K562 (cell line): ENCODE measurements around the gene TTC39C. TPM values are rescaled to one million over a fixed set of nuclear protein-coding genes. Genes with fewer than 3 reads are reported as not detected.

ENCODE experiments used
- ATAC-seq: fragments of 200-7000 bp; cut with Tn5 transposase; 3 replicates; pipeline ENCODE4 v1.9.1; 2020; ENCODE audit warnings: moderate library complexity
- BruUV-seq: library from RNA; stranded (reverse); fragments of 400-500 nt; replicated peaks from 2 replicates; lab custom pipeline; 2021; lab: Mats Ljungman, UMichigan
- CTCF ChIA-PET: fragments of 300-600 bp; formaldehyde crosslinking; extraction: SDS; loops from one replicate; lab custom pipeline; 2021; ENCODE audit warnings: low intra/inter-chr PET ratio; lab: Yijun Ruan, JAX
- POLR2A ChIA-PET: fragments of 300-600, 350-650 bp; sonication (Branson Sonifier 250); formaldehyde crosslinking; extraction: SDS; loops from one replicate; lab custom pipeline; 2021; ENCODE audit warnings: antibody characterized with exemption, inconsistent platforms; lab: Yijun Ruan, JAX
- DNase-seq, 4 experiments: peaks; one replicate each; pipeline versions ENCODE4 v3.0.0 to v3.0.0-alpha.2; 2011 to 2018; ENCODE audit warnings: low spot score in 3 of 4, mixed read lengths in 3 of 4; ENCODE audit errors: extremely low read depth in 1 of 4
- FAIRE-seq: peaks from 2 replicates; lab custom pipeline; 2011; peaks lifted over from hg19 to GRCh38; lab: Jason Lieb, UNC
- H2AFZ ChIP-seq: 2 replicates; pipeline ENCODE4 v1.6.0; 2011; ENCODE audit warnings: low read depth, low read length, control low read depth, inconsistent platforms
- H3K27ac ChIP-seq: fragments of 200-600 bp; 3 replicates; pipeline ENCODE4 v1.8.0; 2011; ENCODE audit warnings: low read depth, mild to moderate bottlenecking, control low read depth, inconsistent platforms, low read length, moderate library complexity, mixed read lengths; ENCODE audit errors: extremely low read depth
- H3K27me3 ChIP-seq, 2 experiments: fragments of 300-600 bp in 1 of 2; 2 replicates in 1 of 2; 3 replicates in 1 of 2; pipeline versions ENCODE4 v1.6.0 to v1.8.0; 2011; ENCODE audit warnings: inconsistent platforms in 2 of 2, low read length in 2 of 2, mild to moderate bottlenecking in 1 of 2, mixed read lengths in 1 of 2, moderate library complexity in 1 of 2; ENCODE audit not compliant: control insufficient read depth in 2 of 2, insufficient read depth in 2 of 2
- H3K36me3 ChIP-seq: fragments of 300-600 bp; 3 replicates; pipeline ENCODE4 v1.8.0; 2011; ENCODE audit warnings: mild to moderate bottlenecking, low read length, inconsistent platforms; ENCODE audit not compliant: control insufficient read depth, insufficient read depth
- H3K4me1 ChIP-seq, 2 experiments: fragments of 200-600 bp in 1 of 2; replicated peaks in 1 of 2; 2 replicates in 1 of 2; 3 replicates in 1 of 2; pipeline versions ENCODE4 v1.5.1 to v1.8.0; 2011; ENCODE audit warnings: inconsistent platforms in 2 of 2, low read length in 2 of 2, mild to moderate bottlenecking in 1 of 2, mixed read lengths in 1 of 2, moderate library complexity in 1 of 2; ENCODE audit not compliant: control insufficient read depth in 2 of 2, insufficient read depth in 2 of 2
- H3K4me2 ChIP-seq: 2 replicates; pipeline ENCODE4 v1.6.1; 2011; ENCODE audit warnings: low read length, control low read depth, inconsistent platforms, mixed read lengths; ENCODE audit not compliant: insufficient read depth
- H3K4me3 ChIP-seq: fragments of 200-600 bp; sonication (generic), shearing (Covaris generic); 2 replicates; pipeline ENCODE4 v1.5.1; 2016; ENCODE audit warnings: control low read depth, inconsistent platforms
- H3K79me2 ChIP-seq: fragments of 200-600 bp; 3 replicates; pipeline ENCODE4 v1.8.0; 2011; ENCODE audit warnings: low read length, inconsistent platforms; ENCODE audit not compliant: control insufficient read depth, insufficient read depth
- H3K9ac ChIP-seq, 2 experiments: 2 replicates each; pipeline versions ENCODE4 v1.6.0 to v1.6.1; 2011; ENCODE audit warnings: low read depth in 2 of 2, low read length in 2 of 2, control low read depth in 1 of 2, inconsistent platforms in 1 of 2, mild to moderate bottlenecking in 1 of 2, mixed read lengths in 1 of 2; ENCODE audit not compliant: insufficient read depth in 1 of 2
- H3K9me1 ChIP-seq: one replicate; pipeline ENCODE4 v1.6.0; 2011; ENCODE audit warnings: inconsistent platforms, mild to moderate bottlenecking, low read length, moderate library complexity; ENCODE audit not compliant: control insufficient read depth, insufficient read depth
- H3K9me3 ChIP-seq: replicated peaks from 2 replicates; pipeline ENCODE4 v1.5.1; 2011; ENCODE audit warnings: low read depth, low read length, inconsistent platforms; ENCODE audit not compliant: control insufficient read depth, insufficient read depth
- H4K20me1 ChIP-seq: replicated peaks from 2 replicates; pipeline ENCODE4 v1.6.1; 2011; ENCODE audit warnings: low read length, inconsistent platforms, mixed read lengths; ENCODE audit not compliant: control insufficient read depth, insufficient read depth
- CBX2 ChIP-seq: fragments of 200-600 bp; sonication (generic); IDR thresholded peaks from one replicate; pipeline ENCODE4 v1.6.1; 2012; ENCODE audit warnings: mild to moderate bottlenecking, low read length, inconsistent platforms; ENCODE audit not compliant: insufficient read depth, poor library complexity, severe bottlenecking
- FOXK1 ChIP-seq: sonication (generic); formaldehyde crosslinking; IDR thresholded peaks from 2 replicates; pipeline ENCODE4 v1.8.0; 2022; ENCODE audit warnings: missing genetic modification reagents, mild to moderate bottlenecking, borderline replicate concordance
- MTF1 ChIP-seq: fragments of 250-450 bp; sonication (Bioruptor Pico); IDR thresholded peaks from 2 replicates; pipeline ENCODE4 v1.9.0; 2021; ENCODE audit warnings: moderate library complexity, mild to moderate bottlenecking, inconsistent platforms, borderline replicate concordance
- POLR3A ChIP-seq: IDR thresholded peaks from 2 replicates; pipeline ENCODE4 v1.6.1; 2011; ENCODE audit warnings: borderline replicate concordance, mild to moderate bottlenecking, moderate library complexity; ENCODE audit not compliant: insufficient read length, insufficient read depth; ENCODE audit errors: extremely low read depth
- SMARCC2 ChIP-seq: fragments of 450-650 bp; IDR thresholded peaks from 2 replicates; pipeline ENCODE4 v1.6.1; 2017; ENCODE audit warnings: antibody characterized with exemption, moderate library complexity, mild to moderate bottlenecking, low read depth
- TAL1 ChIP-seq: fragments of 450-650 bp; IDR thresholded peaks from 2 replicates; pipeline ENCODE4 v1.6.1; 2016; ENCODE audit warnings: mild to moderate bottlenecking
- TBP ChIP-seq: optimal IDR thresholded peaks from 2 replicates; pipeline ENCODE3; 2011; ENCODE audit warnings: low read depth, low read length, improper control_type of control experiment
- TEAD1 ChIP-seq, 2 experiments: fragments of 450-650 bp in 1 of 2; sonication (generic) in 1 of 2; formaldehyde crosslinking; IDR thresholded peaks; 2 replicates each; pipeline versions ENCODE4 v1.4.0 to v1.8.0; 2020 to 2022; ENCODE audit warnings: mild to moderate bottlenecking in 2 of 2, missing genetic modification reagents in 1 of 2
- ZC3H4 ChIP-seq: sonication (generic); formaldehyde crosslinking; IDR thresholded peaks from 2 replicates; pipeline ENCODE4 v1.9.0; 2021; ENCODE audit warnings: missing genetic modification reagents, borderline replicate concordance
- ZNF124 ChIP-seq: sonication (generic); formaldehyde crosslinking; IDR thresholded peaks from 2 replicates; pipeline ENCODE4 v1.8.1; 2022; ENCODE audit warnings: missing genetic modification reagents
- ZZZ3 ChIP-seq: fragments of 450-650 bp; IDR thresholded peaks from 2 replicates; pipeline ENCODE4 v1.6.1; 2016; ENCODE audit warnings: antibody characterized with exemption, mild to moderate bottlenecking, moderate library complexity
- WGBS: fragments of 100-300 bp; shearing (Covaris generic); methylation state at CpG from one replicate; pipeline ENCODE4 v1.1.6; 2016; ENCODE audit warnings: low coverage, mixed read lengths; ENCODE audit not compliant: insufficient coverage; ENCODE audit errors: missing lambda C conversion rate; 5-methylcytosine and 5-hydroxymethylcytosine counted together
- in situ Hi-C: fragments of 300-500 bp; cut with MboI; formaldehyde crosslinking; loops from 4 replicates; pipeline ENCODE4 v1.15.0; 2018; ENCODE audit warnings: inconsistent platforms, mixed read lengths
- intact Hi-C: fragments of 100-400 bp; cut with micrococcal nuclease; formaldehyde crosslinking; loops from 2 replicates; pipeline ENCODE4 v1.14.2; 2022
- polyA plus RNA-seq, 8 experiments: library from polyadenylated mRNA; depleted of rRNA in 4 of 8; stranded (reverse) in 5 of 8; unstranded in 3 of 8; fragments of >200 nt; fragmentation: Nextera tagmentation in 2 of 8; fragmentation: Illumina TruSeq in 1 of 8; extraction: Ambion mirVana in 2 of 8; extraction: Trizol in 1 of 8; gene quantifications; 2 replicates each; pipeline versions ENCODE4 v1.2.1 to v1.2.3, GENCODE V29; 2011 to 2014; ENCODE audit warnings: inconsistent platforms in 1 of 8, missing spikeins in 1 of 8
- total RNA-seq, 7 experiments: library from RNA; depleted of rRNA in 6 of 7; stranded (reverse); fragments of >200 nt in 6 of 7; fragmentation: Illumina TruSeq in 2 of 7; extraction: Trizol in 2 of 7; gene quantifications; 2 replicates each; pipeline versions ENCODE4 v1.2.1 to v1.2.3, GENCODE V29; 2011 to 2021; ENCODE audit warnings: low replicate concordance in 1 of 7
- TF ChIP-seq, protein P1 (sequence below): fragments of 450-650 bp; formaldehyde crosslinking; IDR thresholded peaks from 2 replicates; pipeline ENCODE4 v1.4.0; 2022; ENCODE audit warnings: missing genetic modification characterization
- TF ChIP-seq, protein P2 (sequence below), 2 experiments: fragments of 450-650 bp in 1 of 2; sonication (generic) in 1 of 2; formaldehyde crosslinking in 1 of 2; IDR thresholded peaks in 1 of 2; conservative IDR thresholded peaks in 1 of 2; 2 replicates each; pipeline versions ENCODE4 v1.6.1 to v1.8.1; 2016 to 2023; ENCODE audit warnings: mild to moderate bottlenecking in 2 of 2, moderate library complexity in 2 of 2, inconsistent platforms in 1 of 2, missing genetic modification reagents in 1 of 2
- TF ChIP-seq, protein P3 (sequence below): sonication (generic); formaldehyde crosslinking; IDR thresholded peaks from 2 replicates; pipeline ENCODE4 v1.5.0; 2020; ENCODE audit warnings: missing genetic modification reagents
- TF ChIP-seq, protein P4 (sequence below), 2 experiments: fragments of 250-450 bp in 1 of 2; fragments of 450-650 bp in 1 of 2; sonication (Bioruptor Pico) in 1 of 2; IDR thresholded peaks; 2 replicates each; pipeline versions ENCODE4 v1.6.1 to v1.8.0; 2016 to 2021; ENCODE audit warnings: mild to moderate bottlenecking in 2 of 2, moderate library complexity in 2 of 2, missing compliant biosample characterization in 1 of 2, missing genetic modification characterization in 1 of 2

TTC39C gene
- total and polyA plus RNA-seq, 9 of the 15 experiments (the other 6 are each of a cell fraction or from before 2014, with no cell fraction given), result 0.01 to 0.58 (median 0.18) TPM; not detected in 5

DNA sequence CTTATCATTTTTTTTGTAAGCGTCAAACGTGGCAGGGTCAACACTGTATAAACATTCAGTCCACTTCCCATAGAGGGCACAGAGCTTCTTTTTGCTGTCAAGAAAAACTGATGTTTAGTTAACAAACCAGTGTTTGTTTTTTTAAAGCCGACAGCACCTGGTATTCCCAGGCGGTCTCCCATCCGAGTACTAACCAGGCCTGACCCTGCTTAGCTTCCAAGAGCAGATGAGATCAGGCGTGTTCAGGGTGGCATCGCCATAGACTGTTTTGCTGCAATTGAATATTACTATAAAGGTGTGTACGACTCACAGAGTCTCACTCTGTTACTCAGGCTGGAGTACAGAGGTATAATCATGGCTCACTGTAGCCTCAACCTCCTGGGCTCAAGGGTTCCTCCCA, 155.8 kb downstream of the TTC39C start:
- BruUV-seq, result no TSS peak

More for the DNA sequence above, 155.8 kb downstream of the TTC39C start:
- Histone ChIP-seq H3K36me3 (no peaks in the 10 kb centered on the region), H3K27ac (no peak overlapping the region), H3K9me1 (no peaks in the 10 kb centered on the region), H4K20me1 (no peaks in the 10 kb centered on the region), H3K79me2 (no peaks in the 10 kb centered on the region), H3K4me2 (no peak overlapping the region), H3K4me3 (no peak overlapping the region), H3K9me3 (no peaks in the 10 kb centered on the region), H3K27me3 (peaks cover 17 to 22% of the 10 kb centered on the region in 2 experiments; a peak in 4 of 5 replicates), H3K4me1 (no peaks in the 10 kb centered on the region), H3K9ac (no peak overlapping the region), H2AFZ (no peak overlapping the region)
- ATAC-seq (no peak), FAIRE-seq (no peak), DNase-seq (peak in 1 of 4 experiments; percentile 8)
- POLR2A ChIA-PET, result interaction anchor here (0.5 kb wide), 1 partner anchor 32 kb away, joined by 3 read pairs; the partner anchor contains the start of gene CABYR
- WGBS, result 1% methylated on average over 8 of the region's 8 CpGs
- in situ Hi-C loops, result loop anchor here (10.0 kb wide), 1 partner anchor 314 kb away; no protein-coding TSS in a partner anchor
- intact Hi-C loops, result no loop called here
- TF ChIP-seq CBX2, result no peak
- TF ChIP-seq SMARCC2, result no peak
- TF ChIP-seq POLR3A, result peak; percentile 57
- TF ChIP-seq, protein P1, sequence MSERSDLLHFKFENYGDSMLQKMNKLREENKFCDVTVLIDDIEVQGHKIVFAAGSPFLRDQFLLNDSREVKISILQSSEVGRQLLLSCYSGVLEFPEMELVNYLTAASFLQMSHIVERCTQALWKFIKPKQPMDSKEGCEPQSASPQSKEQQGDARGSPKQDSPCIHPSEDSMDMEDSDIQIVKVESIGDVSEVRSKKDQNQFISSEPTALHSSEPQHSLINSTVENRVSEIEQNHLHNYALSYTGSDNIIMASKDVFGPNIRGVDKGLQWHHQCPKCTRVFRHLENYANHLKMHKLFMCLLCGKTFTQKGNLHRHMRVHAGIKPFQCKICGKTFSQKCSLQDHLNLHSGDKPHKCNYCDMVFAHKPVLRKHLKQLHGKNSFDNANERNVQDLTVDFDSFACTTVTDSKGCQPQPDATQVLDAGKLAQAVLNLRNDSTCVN (CRISPR knock-in tag), result no peak
- TF ChIP-seq, protein P2, sequence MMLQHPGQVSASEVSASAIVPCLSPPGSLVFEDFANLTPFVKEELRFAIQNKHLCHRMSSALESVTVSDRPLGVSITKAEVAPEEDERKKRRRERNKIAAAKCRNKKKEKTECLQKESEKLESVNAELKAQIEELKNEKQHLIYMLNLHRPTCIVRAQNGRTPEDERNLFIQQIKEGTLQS (IDR thresholded peaks at IDR 0.05), result no peak
- TF ChIP-seq, protein P2 (CRISPR knock-in tag; conservative IDR thresholded peaks at IDR 0.05), result no peak
- TF ChIP-seq FOXK1 (CRISPR knock-in tag), result no peak
- TF ChIP-seq ZZZ3, result no peak
- TF ChIP-seq TEAD1 (CRISPR knock-in tag; IDR thresholded peaks at IDR 0.05), result no peak
- TF ChIP-seq MTF1 (CRISPR knock-in tag), result no peak
- peak; percentile 65 for TF ChIP-seq TBP
- TF ChIP-seq, protein P3, sequence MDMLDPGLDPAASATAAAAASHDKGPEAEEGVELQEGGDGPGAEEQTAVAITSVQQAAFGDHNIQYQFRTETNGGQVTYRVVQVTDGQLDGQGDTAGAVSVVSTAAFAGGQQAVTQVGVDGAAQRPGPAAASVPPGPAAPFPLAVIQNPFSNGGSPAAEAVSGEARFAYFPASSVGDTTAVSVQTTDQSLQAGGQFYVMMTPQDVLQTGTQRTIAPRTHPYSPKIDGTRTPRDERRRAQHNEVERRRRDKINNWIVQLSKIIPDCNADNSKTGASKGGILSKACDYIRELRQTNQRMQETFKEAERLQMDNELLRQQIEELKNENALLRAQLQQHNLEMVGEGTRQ, result no peak
- no peak for TF ChIP-seq ZNF124 (CRISPR knock-in tag)
- TF ChIP-seq, protein P4, sequence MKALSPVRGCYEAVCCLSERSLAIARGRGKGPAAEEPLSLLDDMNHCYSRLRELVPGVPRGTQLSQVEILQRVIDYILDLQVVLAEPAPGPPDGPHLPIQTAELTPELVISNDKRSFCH (CRISPR knock-in tag; IDR thresholded peaks at IDR 0.05), result no peak
- TF ChIP-seq, protein P4 (tag; IDR thresholded peaks at IDR 0.05), result no peak
- TF ChIP-seq ZC3H4, result no peak
- no peak for TF ChIP-seq TAL1
- CTCF ChIA-PET, result no interaction called here
